Gastrocnemius medialis (tissue), 4 donors: ENCODE results near the gene TK2. TPM values are rescaled to one million over a fixed set of nuclear protein-coding genes. Genes with fewer than 3 reads are reported as not detected.

Experiments used
- ATAC-seq, 2 donors: fragments of 150-250 bp; one replicate each; pipeline ENCODE4 v1.9.1; 2016
- DNase-seq, 2 donors: peaks; one replicate each; pipeline ENCODE4 v3.0.0-alpha.2; 2019
- H3K27ac ChIP-seq, 4 donors: fragments of 200-600 bp; sonication (generic); 1 replicate in 1 of 4; 2 replicates in 3 of 4; pipeline ENCODE4 v1.5.1; 2016 to 2018; ENCODE audit warnings: mild to moderate bottlenecking in 2 of 4, moderate library complexity in 1 of 4
- H3K27me3 ChIP-seq, 3 donors: fragments of 200-600 bp; sonication (generic) in 2 of 3; 1 replicate in 1 of 3; 2 replicates in 2 of 3; pipeline versions ENCODE4 v1.5.1 to v1.6.0; 2016 to 2019; ENCODE audit warnings: mild to moderate bottlenecking in 1 of 3, moderate library complexity in 1 of 3
- H3K36me3 ChIP-seq, 2 donors: fragments of 200-600 bp; sonication (generic) in 1 of 2; one replicate each; pipeline ENCODE4 v1.5.1; 2017 to 2018
- H3K4me1 ChIP-seq, 2 donors: fragments of 200-600 bp; sonication (generic) in 1 of 2; one replicate each; pipeline ENCODE4 v1.5.1; 2016 to 2017; ENCODE audit warnings: mild to moderate bottlenecking in 2 of 2
- H3K4me3 ChIP-seq, 4 donors: fragments of 200-600 bp; sonication (generic) in 3 of 4; 1 replicate in 1 of 4; 2 replicates in 3 of 4; pipeline ENCODE4 v1.5.1; 2016 to 2019; ENCODE audit warnings: mild to moderate bottlenecking in 2 of 4
- H3K9me3 ChIP-seq, 3 donors: fragments of 200-600 bp; sonication (generic) in 2 of 3; 1 replicate in 1 of 3; 2 replicates in 2 of 3; pipeline ENCODE4 v1.5.1; 2016 to 2019
- POLR2A ChIP-seq, 2 donors: fragments of 450-650 bp; IDR thresholded peaks; one replicate each; pipeline ENCODE4 v1.6.1; 2017; ENCODE audit warnings: antibody characterized with exemption in 2 of 2, mild to moderate bottlenecking in 2 of 2, moderate library complexity in 2 of 2
- in situ Hi-C, 4 donors: fragments of 200-750 bp; cut with MboI; loops; one replicate each; pipeline versions ENCODE4 v1.15.0 to v1.8.0; 2017; ENCODE audit warnings: low sequenced_read_pairs in 4 of 4
- intact Hi-C: fragments of 100-400 bp; cut with DNase I; formaldehyde crosslinking; loops from one replicate; pipeline ENCODE4 v1.15.1; 2023; ENCODE audit warnings: low total_unique reads
- total RNA-seq, 4 donors: library from RNA; depleted of rRNA; stranded (reverse); fragments of >200 nt; gene quantifications; one replicate each; pipeline versions ENCODE4 v1.1.0 to v1.2.3, GENCODE V29; 2016
- TF ChIP-seq, protein P1 (sequence below), 5 experiments: fragments of 450-650 bp in 3 of 5; fragments of 200-600 bp in 2 of 5; sonication (generic) in 2 of 5; IDR thresholded peaks in 4 of 5; conservative IDR thresholded peaks in 1 of 5; 1 replicate in 4 of 5; 2 replicates in 1 of 5; pipeline ENCODE4 v1.5.1; 2016 to 2019; ENCODE audit warnings: antibody characterized with exemption in 5 of 5, mild to moderate bottlenecking in 3 of 5, moderate library complexity in 3 of 5

The TK2 gene
- total RNA-seq, 4 donors from 2014 or later = 10.6 to 22.7 (median 15.5) TPM

DNA sequence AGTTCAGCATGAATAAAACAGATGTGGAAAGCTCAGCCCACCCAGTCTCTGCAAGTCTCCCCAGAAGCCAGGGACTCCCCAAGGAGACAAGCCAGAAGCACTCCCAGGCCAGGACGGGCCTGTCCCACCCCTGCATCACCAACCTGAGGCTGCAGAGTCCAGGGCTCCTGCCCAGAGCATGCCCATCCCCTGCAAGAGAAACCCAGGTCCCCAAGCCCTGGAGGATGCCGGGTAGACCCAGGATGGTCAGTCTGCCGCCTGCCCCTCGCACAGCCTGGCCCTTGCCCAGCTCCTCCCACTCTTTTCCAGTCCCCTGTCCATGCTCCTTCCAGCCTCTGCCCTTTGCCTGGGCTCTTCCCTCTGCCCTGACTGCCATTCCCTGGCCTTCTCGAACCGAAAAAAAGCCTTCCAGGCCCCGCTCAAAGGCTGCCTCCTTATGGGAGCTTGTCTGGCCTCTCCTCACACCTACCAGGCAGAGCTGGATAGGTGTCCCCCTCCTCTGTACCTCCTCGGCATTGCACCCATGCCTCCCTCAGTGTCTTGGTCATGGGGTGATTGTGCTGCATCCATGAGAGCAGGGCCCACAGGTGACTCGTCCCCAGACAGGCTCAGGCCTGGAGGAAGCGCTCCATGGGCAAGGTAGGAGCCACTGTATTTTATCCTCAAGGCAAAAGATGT lies 78.1 kb downstream of the TK2 start:
- in situ Hi-C loops = loop anchor here in 1 of 4 donors (10.0 kb wide), 2 partner anchors 57 to 83 kb away; partner anchors contain the start of genes CKLF and TK2
- H3K9me3 ChIP-seq = no peaks in the 10 kb centered on the region
- ATAC-seq = no peak
- intact Hi-C loops = no loop called here
- H3K36me3 ChIP-seq = no peaks in the 10 kb centered on the region
- DNase-seq = no peak
- H3K27me3 ChIP-seq = peaks cover under 1 to 5% (median 4%) of the 10 kb centered on the region in 3 donors
- no peak overlapping the region for H3K4me3 ChIP-seq
- H3K4me1 ChIP-seq = no peaks in the 10 kb centered on the region
- TF ChIP-seq, protein P1, sequence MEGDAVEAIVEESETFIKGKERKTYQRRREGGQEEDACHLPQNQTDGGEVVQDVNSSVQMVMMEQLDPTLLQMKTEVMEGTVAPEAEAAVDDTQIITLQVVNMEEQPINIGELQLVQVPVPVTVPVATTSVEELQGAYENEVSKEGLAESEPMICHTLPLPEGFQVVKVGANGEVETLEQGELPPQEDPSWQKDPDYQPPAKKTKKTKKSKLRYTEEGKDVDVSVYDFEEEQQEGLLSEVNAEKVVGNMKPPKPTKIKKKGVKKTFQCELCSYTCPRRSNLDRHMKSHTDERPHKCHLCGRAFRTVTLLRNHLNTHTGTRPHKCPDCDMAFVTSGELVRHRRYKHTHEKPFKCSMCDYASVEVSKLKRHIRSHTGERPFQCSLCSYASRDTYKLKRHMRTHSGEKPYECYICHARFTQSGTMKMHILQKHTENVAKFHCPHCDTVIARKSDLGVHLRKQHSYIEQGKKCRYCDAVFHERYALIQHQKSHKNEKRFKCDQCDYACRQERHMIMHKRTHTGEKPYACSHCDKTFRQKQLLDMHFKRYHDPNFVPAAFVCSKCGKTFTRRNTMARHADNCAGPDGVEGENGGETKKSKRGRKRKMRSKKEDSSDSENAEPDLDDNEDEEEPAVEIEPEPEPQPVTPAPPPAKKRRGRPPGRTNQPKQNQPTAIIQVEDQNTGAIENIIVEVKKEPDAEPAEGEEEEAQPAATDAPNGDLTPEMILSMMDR (IDR thresholded peaks at IDR 0.05 in 4 of 5, conservative IDR thresholded peaks at IDR 0.05 in 1 of 5) = no peak
- no peak for TF ChIP-seq POLR2A (IDR thresholded peaks at IDR 0.05)
- H3K27ac ChIP-seq = no peak overlapping the region

DNA sequence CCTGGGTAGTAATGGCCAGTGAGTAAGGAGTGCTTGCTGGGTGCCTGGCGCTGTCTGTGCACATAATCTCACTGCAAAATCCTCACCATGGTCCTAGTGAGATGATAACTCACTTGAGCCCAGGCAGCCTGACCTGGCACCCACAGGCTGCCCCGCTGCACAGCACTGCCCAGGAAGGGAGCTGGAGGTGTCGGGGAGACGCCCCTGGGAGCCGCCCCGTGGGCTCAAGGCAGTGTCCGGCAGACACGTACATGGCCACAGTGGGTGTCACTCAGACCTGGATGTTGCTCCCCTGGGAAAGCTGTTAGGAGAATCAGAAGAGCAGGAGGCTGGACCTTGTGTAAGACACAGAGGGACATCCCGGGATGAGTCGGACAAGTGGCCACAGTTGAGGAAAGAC lies 78.7 kb downstream of the TK2 start:
- TF ChIP-seq, protein P1 (IDR thresholded peaks at IDR 0.05 in 4 of 5, conservative IDR thresholded peaks at IDR 0.05 in 1 of 5) = no peak
- TF ChIP-seq POLR2A (IDR thresholded peaks at IDR 0.05) = no peak
- in situ Hi-C loops (loop anchor here in 1 of 4 donors (10.0 kb wide), 2 partner anchors 56 to 84 kb away; partner anchors contain the start of genes CKLF and TK2), intact Hi-C loops (no loop called here)

DNA sequence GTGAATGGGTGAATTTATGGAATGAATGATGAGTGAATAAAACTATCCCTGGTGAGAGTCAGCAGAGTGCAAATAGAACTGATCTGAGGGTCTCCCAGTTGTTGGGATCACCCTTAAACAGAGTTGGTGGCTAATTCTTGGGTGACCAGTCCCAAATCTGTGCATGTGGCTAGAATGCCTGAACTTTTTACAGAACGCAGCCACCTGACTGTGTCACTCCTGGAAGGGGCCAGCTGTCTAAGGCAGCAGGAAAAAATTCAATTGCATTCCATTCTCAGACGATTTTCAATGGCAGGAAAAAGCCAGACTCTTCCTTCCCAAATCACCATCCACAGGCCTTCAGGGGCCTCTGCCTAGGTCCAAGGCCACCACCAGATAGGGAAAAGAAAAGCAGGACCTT lies 79.4 kb downstream of the TK2 start:
- intact Hi-C loops = no loop called here
- DNase-seq = no peak

More for the DNA sequence above, 78.7 kb downstream of the TK2 start:
- no peak for ATAC-seq
- Histone ChIP-seq H3K9me3 (no peaks in the 10 kb centered on the region), H3K4me1 (no peaks in the 10 kb centered on the region), H3K27ac (no peak overlapping the region), H3K4me3 (no peak overlapping the region), H3K36me3 (no peaks in the 10 kb centered on the region), H3K27me3 (peaks cover 0 to 6% (median 3%) of the 10 kb centered on the region in 3 donors)
- no peak for DNase-seq

DNA sequence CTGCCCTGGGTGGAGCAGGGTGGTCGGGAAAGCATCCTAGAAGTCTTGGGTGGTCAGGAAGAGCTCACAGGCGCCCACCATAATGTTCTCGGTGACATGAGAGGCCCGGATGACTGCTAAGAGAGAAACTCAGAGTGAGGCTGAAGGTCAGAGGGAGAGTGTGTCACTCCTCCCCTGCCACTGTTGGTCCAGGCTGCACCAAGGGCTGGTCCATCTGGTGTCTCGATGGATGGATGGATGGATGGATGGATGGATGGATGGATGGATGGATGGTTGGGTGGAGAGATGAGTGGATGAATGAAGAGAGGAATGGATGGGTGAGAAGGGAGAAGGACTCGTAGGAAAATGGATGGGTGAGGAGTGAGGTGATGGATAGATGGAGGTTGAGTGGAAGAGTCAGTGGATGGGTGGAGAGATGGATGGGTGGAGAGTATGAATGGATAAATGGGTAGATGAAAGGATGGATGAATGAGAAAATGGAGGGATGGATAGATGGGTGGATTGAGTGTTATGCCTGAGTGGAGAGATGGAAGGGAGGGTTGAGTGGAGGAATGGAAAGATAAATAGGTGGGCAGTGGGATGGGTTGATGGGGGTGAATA lies 79.9 kb downstream of the TK2 start:
- Histone ChIP-seq H3K4me3 (no peak overlapping the region), H3K27ac (no peak overlapping the region), H3K27me3 (peaks cover 0 to 12% (median 0%) of the 10 kb centered on the region in 3 donors), H3K9me3 (no peaks in the 10 kb centered on the region), H3K4me1 (no peaks in the 10 kb centered on the region), H3K36me3 (no peaks in the 10 kb centered on the region)
- intact Hi-C loops (no loop called here), in situ Hi-C loops (loop anchor here in 1 of 4 donors (10.0 kb wide), 2 partner anchors 55 to 85 kb away; partner anchors contain the start of genes CKLF and TK2)
- DNase-seq = no peak
- ATAC-seq = no peak
- no peak for TF ChIP-seq POLR2A (IDR thresholded peaks at IDR 0.05)
- TF ChIP-seq, protein P1 (IDR thresholded peaks at IDR 0.05 in 4 of 5, conservative IDR thresholded peaks at IDR 0.05 in 1 of 5) = no peak

More for the DNA sequence above, 79.4 kb downstream of the TK2 start:
- TF ChIP-seq, protein P1 (IDR thresholded peaks at IDR 0.05 in 4 of 5, conservative IDR thresholded peaks at IDR 0.05 in 1 of 5) = no peak
- no peak for TF ChIP-seq POLR2A (IDR thresholded peaks at IDR 0.05)
- Histone ChIP-seq H3K9me3 (no peaks in the 10 kb centered on the region), H3K27me3 (peaks cover 0 to 11% (median 3%) of the 10 kb centered on the region in 3 donors), H3K27ac (no peak overlapping the region), H3K4me1 (no peaks in the 10 kb centered on the region), H3K36me3 (no peaks in the 10 kb centered on the region), H3K4me3 (no peak overlapping the region)
- ATAC-seq = no peak
- in situ Hi-C loops = loop anchor here in 1 of 4 donors (10.0 kb wide), 2 partner anchors 56 to 84 kb away; partner anchors contain the start of genes CKLF and TK2
